B cell (primary cell): ENCODE data around the gene LRP2. TPM values are rescaled to one million over a fixed set of nuclear protein-coding genes. Genes with fewer than 3 reads are reported as not detected.

Source experiments
- ATAC-seq: fragments of 200-7000 bp; cut with Tn5 transposase; one replicate; pipeline ENCODE4 v1.10.0; 2021; ENCODE audit warnings: low read depth, mild to moderate bottlenecking, moderate number of reproducible peaks, moderate library complexity
- CTCF ChIA-PET: fragments of 350-600 bp; sonication (Branson Sonifier 250); formaldehyde crosslinking; loops from one replicate; lab custom pipeline; 2021; ENCODE audit warnings: antibody characterized with exemption, inconsistent platforms; lab: Charles Lee
- POLR2A ChIA-PET: fragments of 350-600 bp; sonication (Branson Sonifier 250); formaldehyde crosslinking; loops from one replicate; lab custom pipeline; 2021; ENCODE audit warnings: antibody characterized with exemption; lab: Charles Lee
- DNase-seq: peaks from one replicate; pipeline ENCODE4 v3.0.0; 2013
- H2AFZ ChIP-seq: 2 replicates; pipeline ENCODE4 v1.6.1; 2012; ENCODE audit warnings: mild to moderate bottlenecking, low read depth, low read length; ENCODE audit not compliant: insufficient read depth, poor library complexity, severe bottlenecking
- H3K27ac ChIP-seq, 2 donors: 1 replicate in 1 of 2; 2 replicates in 1 of 2; pipeline ENCODE4 v1.5.1; 2012 to 2013; ENCODE audit warnings: low read length in 2 of 2, mild to moderate bottlenecking in 2 of 2, moderate library complexity in 1 of 2
- H3K27me3 ChIP-seq, 4 experiments: fragments of 200-600 bp in 1 of 4; sonication (generic) in 1 of 4; replicated peaks in 1 of 4; 1 replicate in 2 of 4; 2 replicates in 2 of 4; pipeline versions ENCODE4 v1.6.1 to v1.7.0; 2013 to 2016; ENCODE audit warnings: low read length in 3 of 4, mild to moderate bottlenecking in 2 of 4, mixed read lengths in 1 of 4, moderate library complexity in 1 of 4; ENCODE audit not compliant: insufficient read depth in 4 of 4, control insufficient read depth in 3 of 4; ENCODE audit errors: control extremely low read depth in 1 of 4
- H3K36me3 ChIP-seq, 2 experiments: replicated peaks in 1 of 2; 1 replicate in 1 of 2; 2 replicates in 1 of 2; pipeline versions ENCODE4 v1.6.1 to v1.7.1; 2013; ENCODE audit warnings: low read length in 1 of 2; ENCODE audit not compliant: insufficient read depth in 2 of 2, control insufficient read depth in 1 of 2; ENCODE audit errors: control extremely low read depth in 1 of 2, extremely low read depth in 1 of 2
- H3K4me1 ChIP-seq, 2 donors: fragments of 200-600 bp in 1 of 2; sonication (generic) in 1 of 2; 1 replicate in 1 of 2; 2 replicates in 1 of 2; pipeline versions ENCODE4 v1.5.1 to v1.6.1; 2013 to 2017; ENCODE audit warnings: low read length in 2 of 2; ENCODE audit not compliant: control insufficient read depth in 2 of 2, insufficient read depth in 2 of 2
- H3K4me2 ChIP-seq: replicated peaks from 2 replicates; pipeline ENCODE3; 2012; ENCODE audit warnings: mild to moderate bottlenecking, low read depth, low read length; ENCODE audit not compliant: poor library complexity, severe bottlenecking
- H3K4me3 ChIP-seq, 5 experiments: fragments of 200-600 bp in 1 of 5; sonication (generic) in 1 of 5; 1 replicate in 3 of 5; 2 replicates in 2 of 5; pipeline versions ENCODE4 v1.5.1 to v1.7.0; 2011 to 2016; ENCODE audit warnings: low read length in 4 of 5, mild to moderate bottlenecking in 4 of 5, low read depth in 2 of 5, control low read depth in 1 of 5, moderate library complexity in 1 of 5; ENCODE audit not compliant: insufficient read depth in 1 of 5; ENCODE audit errors: control extremely low read depth in 1 of 5, extremely low read depth in 1 of 5
- H3K79me2 ChIP-seq: fragments of 200-600 bp; sonication (generic); one replicate; pipeline ENCODE4 v1.6.0; 2016; ENCODE audit warnings: low read length; ENCODE audit not compliant: control insufficient read depth, insufficient read depth
- H3K9ac ChIP-seq: fragments of 200-600 bp; sonication (generic); 2 replicates; pipeline ENCODE4 v1.6.1; 2017; ENCODE audit warnings: mild to moderate bottlenecking, low read length, moderate library complexity
- H3K9me3 ChIP-seq, 3 donors: one replicate each; pipeline versions ENCODE4 v1.6.1 to v1.7.1; 2013; ENCODE audit warnings: low read length in 2 of 3; ENCODE audit not compliant: control insufficient read depth in 2 of 3, insufficient read depth in 1 of 3; ENCODE audit errors: control extremely low read depth in 1 of 3
- H4K20me1 ChIP-seq: 2 replicates; pipeline ENCODE4 v1.6.0; 2012; ENCODE audit warnings: mild to moderate bottlenecking, low read length; ENCODE audit not compliant: insufficient read depth, control insufficient read depth, poor library complexity, severe bottlenecking
- H3K27ac Mint-ChIP-seq: one replicate; pipeline ENCODE4 v1.8.0; 2021; ENCODE audit warnings: mixed read lengths
- H3K27me3 Mint-ChIP-seq: one replicate; pipeline ENCODE4 v1.8.0; 2021; ENCODE audit warnings: mixed read lengths
- H3K4me1 Mint-ChIP-seq: one replicate; pipeline ENCODE4 v1.8.0; 2021; ENCODE audit warnings: mixed read lengths
- H3K4me3 Mint-ChIP-seq: one replicate; pipeline ENCODE4 v1.8.0; 2021; ENCODE audit warnings: mixed read lengths
- H3K9me3 Mint-ChIP-seq: one replicate; pipeline ENCODE4 v1.8.0; 2022; ENCODE audit warnings: mixed read lengths; ENCODE audit not compliant: insufficient read depth
- CTCF ChIP-seq: fragments of 200-600 bp; IDR thresholded peaks from one replicate; pipeline ENCODE4 v1.8.0; 2022; ENCODE audit warnings: antibody characterized with exemption, mild to moderate bottlenecking
- EZH2 ChIP-seq: IDR thresholded peaks from 2 replicates; pipeline ENCODE4 v1.6.1; 2012; ENCODE audit warnings: borderline replicate concordance, low read depth, mild to moderate bottlenecking, moderate library complexity, low read length; ENCODE audit not compliant: insufficient read depth, poor library complexity, severe bottlenecking
- WGBS: methylation state at CpG from one replicate; pipeline ENCODE4 v1.1.5; 2013; ENCODE audit warnings: missing lambda C conversion rate; ENCODE audit not compliant: insufficient coverage; 5-methylcytosine and 5-hydroxymethylcytosine counted together
- intact Hi-C: fragments of 100-400 bp; cut with micrococcal nuclease; formaldehyde crosslinking; loops from one replicate; pipeline ENCODE4 v1.10.0; 2022
- polyA plus RNA-seq: library from polyadenylated mRNA; depleted of rRNA; stranded (reverse); fragments of >200 nt; gene quantifications from 2 replicates; pipeline ENCODE4 v1.2.3, GENCODE V29; 2012
- total RNA-seq, 2 donors: library from RNA; stranded (reverse); fragments of 120-200 nt in 1 of 2; gene quantifications; 1 replicate in 1 of 2; 2 replicates in 1 of 2; pipeline versions ENCODE4 v1.2.3 to v1.2.4, GENCODE V29; 2013 to 2022

Gene LRP2
- total and polyA plus RNA-seq, 2 donors (not counting 1 experiment from before 2014, with no cell fraction given) = not detected

GRCh38 chr2:169345486-169346437, 16.6 kb downstream of the LRP2 start:
- no peaks in the 10 kb centered on the region for H3K9me3 ChIP-seq
- H3K27me3 ChIP-seq = no peaks in the 10 kb centered on the region
- H3K27ac ChIP-seq = no peak overlapping the region
- H3K79me2 ChIP-seq = no peaks in the 10 kb centered on the region
- H3K4me3 Mint-ChIP-seq = no peak overlapping the region
- intact Hi-C loops = no loop called here
- WGBS = no CpG with 5 or more reads among the region's 7 CpGs
- no peak overlapping the region for H3K9ac ChIP-seq
- H3K27me3 Mint-ChIP-seq = peaks cover 6% of the 10 kb centered on the region
- ATAC-seq (no peak), DNase-seq (no peak)
- no peak for TF ChIP-seq EZH2
- no peak for TF ChIP-seq CTCF
- H3K36me3 ChIP-seq = no peaks in the 10 kb centered on the region
- H3K27ac Mint-ChIP-seq = no peak overlapping the region
- ChIA-PET POLR2A (no interaction called here), CTCF (no interaction called here)
- no peaks in the 10 kb centered on the region for H4K20me1 ChIP-seq
- H3K4me1 ChIP-seq = no peaks in the 10 kb centered on the region
- H3K4me1 Mint-ChIP-seq = no peaks in the 10 kb centered on the region
- no peak overlapping the region for H3K4me2 ChIP-seq
- no peak overlapping the region for H2AFZ ChIP-seq
- H3K4me3 ChIP-seq = no peak overlapping the region
- H3K9me3 Mint-ChIP-seq = no peaks in the 10 kb centered on the region
